Neural cell (in vitro differentiated cells): ENCODE results near the gene NGEF. TPM values are rescaled to one million over a fixed set of nuclear protein-coding genes. Genes with fewer than 3 reads are reported as not detected.

ENCODE experiments used
- H2AFZ ChIP-seq: fragments of 200-600, 300-800 bp; sonication (generic), shearing (Covaris generic); 2 replicates; pipeline ENCODE4 v1.6.0; 2014; ENCODE audit warnings: low read depth, mild to moderate bottlenecking, antibody characterized with exemption, low read length, moderate library complexity
- H3F3A ChIP-seq: fragments of 200-600 bp; shearing (Covaris generic); 2 replicates; pipeline ENCODE4 v1.6.1; 2016; ENCODE audit warnings: mild to moderate bottlenecking, moderate library complexity, mixed read lengths, antibody characterized with exemption, low read length; ENCODE audit not compliant: insufficient read depth, poor library complexity, severe bottlenecking
- H3K27ac ChIP-seq: fragments of 200-600, 300-800 bp; sonication (generic), shearing (Covaris generic); 2 replicates; pipeline ENCODE4 v1.5.1; 2014; ENCODE audit warnings: mild to moderate bottlenecking, low read length, moderate library complexity
- H3K27me3 ChIP-seq: fragments of 300-800, 200-600 bp; sonication (generic), shearing (Covaris generic); 2 replicates; pipeline ENCODE4 v1.6.0; 2014; ENCODE audit warnings: mild to moderate bottlenecking, low read depth, low read length, moderate library complexity; ENCODE audit not compliant: insufficient read depth
- H3K36me3 ChIP-seq: fragments of 300-800, 200-600 bp; sonication (generic), shearing (Covaris generic); 2 replicates; pipeline ENCODE4 v1.5.1; 2014; ENCODE audit warnings: mild to moderate bottlenecking, antibody characterized with exemption, low read length, moderate library complexity; ENCODE audit not compliant: insufficient read depth
- H3K4me2 ChIP-seq: fragments of 300-800, 200-600 bp; sonication (generic), shearing (Covaris generic); 2 replicates; pipeline ENCODE4 v1.6.0; 2014; ENCODE audit warnings: mild to moderate bottlenecking, low read length
- H3K4me3 ChIP-seq: fragments of 300-800, 200-600 bp; sonication (generic), shearing (Covaris generic); 2 replicates; pipeline ENCODE4 v1.5.1; 2014; ENCODE audit warnings: mild to moderate bottlenecking, low read length, moderate library complexity
- H3K79me2 ChIP-seq: fragments of 200-600 bp; shearing (Covaris generic); replicated peaks from 2 replicates; pipeline ENCODE4 v1.6.0; 2014; ENCODE audit warnings: mild to moderate bottlenecking, low read length, moderate library complexity; ENCODE audit not compliant: insufficient read depth
- H3K9ac ChIP-seq: fragments of 300-800, 200-600 bp; sonication (generic), shearing (Covaris generic); 2 replicates; pipeline ENCODE4 v1.6.1; 2016; ENCODE audit warnings: mild to moderate bottlenecking, low read length, mixed read lengths
- H3K9me2 ChIP-seq: fragments of 200-600 bp; shearing (Covaris generic); 2 replicates; pipeline ENCODE4 v1.6.1; 2016; ENCODE audit warnings: mild to moderate bottlenecking, low read length, mixed read lengths; ENCODE audit not compliant: insufficient read depth
- H3K9me3 ChIP-seq: fragments of 200-600, 300-800 bp; sonication (generic), shearing (Covaris generic); 2 replicates; pipeline ENCODE4 v1.6.1; 2016; ENCODE audit warnings: mild to moderate bottlenecking, mixed run types, low read length, moderate library complexity, mixed read lengths
- H4K20me1 ChIP-seq: fragments of 200-600 bp; shearing (Covaris generic); 2 replicates; pipeline ENCODE4 v1.6.1; 2016; ENCODE audit warnings: mild to moderate bottlenecking, mixed run types; ENCODE audit not compliant: insufficient read depth
- EP300 ChIP-seq: fragments of 450-650 bp; conservative IDR thresholded peaks from 2 replicates; pipeline ENCODE4 v1.6.1; 2014; ENCODE audit warnings: antibody characterized with exemption, mild to moderate bottlenecking, moderate library complexity; ENCODE audit not compliant: poor library complexity, severe bottlenecking
- EZH2 ChIP-seq: fragments of 200-600, 300-800 bp; shearing (Covaris generic), sonication (generic); IDR thresholded peaks from 2 replicates; pipeline ENCODE4 v1.6.1; 2014; ENCODE audit warnings: antibody characterized with exemption, low read length, borderline replicate concordance, mild to moderate bottlenecking; ENCODE audit not compliant: insufficient read depth, poor library complexity, severe bottlenecking
- MXI1 ChIP-seq: fragments of 450-650 bp; conservative IDR thresholded peaks from 2 replicates; pipeline ENCODE4 v1.6.1; 2014; ENCODE audit warnings: antibody characterized with exemption, mild to moderate bottlenecking; ENCODE audit not compliant: poor library complexity, severe bottlenecking
- POLR2AphosphoS5 ChIP-seq: IDR thresholded peaks from 2 replicates; pipeline ENCODE4 v1.6.1; 2012
- RAD21 ChIP-seq: fragments of 450-650 bp; conservative IDR thresholded peaks from 2 replicates; pipeline ENCODE4 v1.6.1; 2014; ENCODE audit warnings: antibody characterized with exemption, mild to moderate bottlenecking, moderate library complexity
- SMC3 ChIP-seq: fragments of 450-650 bp; conservative IDR thresholded peaks from 2 replicates; pipeline ENCODE4 v1.6.1; 2014; ENCODE audit warnings: antibody characterized with exemption, mild to moderate bottlenecking, moderate library complexity; ENCODE audit not compliant: poor library complexity
- TAF1 ChIP-seq: IDR thresholded peaks from 2 replicates; pipeline ENCODE4 v1.6.1; 2012; ENCODE audit warnings: low read depth
- polyA plus RNA-seq: library from polyadenylated mRNA; depleted of rRNA; stranded (reverse); fragments of >200 nt; gene quantifications from 2 replicates; pipeline ENCODE4 v1.2.3, GENCODE V29; 2014
- TF ChIP-seq, protein P1 (sequence below): fragments of 450-650 bp; IDR thresholded peaks from 2 replicates; pipeline ENCODE4 v1.5.1; 2014; ENCODE audit warnings: antibody characterized with exemption, mild to moderate bottlenecking, moderate library complexity; ENCODE audit not compliant: poor library complexity, severe bottlenecking
- TF ChIP-seq, protein P2 (sequence below): IDR thresholded peaks from 2 replicates; pipeline ENCODE4 v1.6.1; 2012; ENCODE audit warnings: borderline replicate concordance

The NGEF gene
- polyA plus RNA-seq, 1 donor from 2014 or later = 5.2 TPM

- Histone ChIP-seq H3K4me2 (no peak overlapping the region), H3K4me3 (no peak overlapping the region), H4K20me1 (no peaks in the 10 kb centered on the region), H3K27ac (no peak overlapping the region), H2AFZ (no peak overlapping the region), H3K9ac (no peak overlapping the region), H3K27me3 (peaks cover 4% of the 10 kb centered on the region), H3K9me2 (no peaks in the 10 kb centered on the region), H3K79me2 (no peaks in the 10 kb centered on the region), H3K36me3 (no peaks in the 10 kb centered on the region), H3K9me3 (no peaks in the 10 kb centered on the region), H3F3A (no peaks in the 10 kb centered on the region)
- TF ChIP-seq MXI1 (no peak), TAF1 (no peak), POLR2AphosphoS5 (no peak), EP300 (no peak), RAD21 (no peak)
- TF ChIP-seq, protein P1, sequence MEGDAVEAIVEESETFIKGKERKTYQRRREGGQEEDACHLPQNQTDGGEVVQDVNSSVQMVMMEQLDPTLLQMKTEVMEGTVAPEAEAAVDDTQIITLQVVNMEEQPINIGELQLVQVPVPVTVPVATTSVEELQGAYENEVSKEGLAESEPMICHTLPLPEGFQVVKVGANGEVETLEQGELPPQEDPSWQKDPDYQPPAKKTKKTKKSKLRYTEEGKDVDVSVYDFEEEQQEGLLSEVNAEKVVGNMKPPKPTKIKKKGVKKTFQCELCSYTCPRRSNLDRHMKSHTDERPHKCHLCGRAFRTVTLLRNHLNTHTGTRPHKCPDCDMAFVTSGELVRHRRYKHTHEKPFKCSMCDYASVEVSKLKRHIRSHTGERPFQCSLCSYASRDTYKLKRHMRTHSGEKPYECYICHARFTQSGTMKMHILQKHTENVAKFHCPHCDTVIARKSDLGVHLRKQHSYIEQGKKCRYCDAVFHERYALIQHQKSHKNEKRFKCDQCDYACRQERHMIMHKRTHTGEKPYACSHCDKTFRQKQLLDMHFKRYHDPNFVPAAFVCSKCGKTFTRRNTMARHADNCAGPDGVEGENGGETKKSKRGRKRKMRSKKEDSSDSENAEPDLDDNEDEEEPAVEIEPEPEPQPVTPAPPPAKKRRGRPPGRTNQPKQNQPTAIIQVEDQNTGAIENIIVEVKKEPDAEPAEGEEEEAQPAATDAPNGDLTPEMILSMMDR = no peak
Measured at GRCh38 chr2:233051241-233052149, 38.4 kb upstream of the NGEF start.

GRCh38 chr2:233049194-233049761 is 36.2 kb upstream of the NGEF start:
- Histone ChIP-seq H3F3A (no peaks in the 10 kb centered on the region), H3K9ac (no peak overlapping the region), H3K27ac (no peak overlapping the region), H3K4me2 (no peak overlapping the region), H2AFZ (no peak overlapping the region), H3K36me3 (no peaks in the 10 kb centered on the region), H4K20me1 (no peaks in the 10 kb centered on the region), H3K4me3 (no peak overlapping the region), H3K9me2 (no peaks in the 10 kb centered on the region), H3K9me3 (no peaks in the 10 kb centered on the region), H3K27me3 (peaks cover under 1% of the 10 kb centered on the region), H3K79me2 (no peaks in the 10 kb centered on the region)
- TF ChIP-seq, protein P1 = no peak
- TF ChIP-seq POLR2AphosphoS5 (no peak), EZH2 (no peak), MXI1 (no peak), TAF1 (no peak), EP300 (no peak), SMC3 (no peak), RAD21 (no peak)
- TF ChIP-seq, protein P2, sequence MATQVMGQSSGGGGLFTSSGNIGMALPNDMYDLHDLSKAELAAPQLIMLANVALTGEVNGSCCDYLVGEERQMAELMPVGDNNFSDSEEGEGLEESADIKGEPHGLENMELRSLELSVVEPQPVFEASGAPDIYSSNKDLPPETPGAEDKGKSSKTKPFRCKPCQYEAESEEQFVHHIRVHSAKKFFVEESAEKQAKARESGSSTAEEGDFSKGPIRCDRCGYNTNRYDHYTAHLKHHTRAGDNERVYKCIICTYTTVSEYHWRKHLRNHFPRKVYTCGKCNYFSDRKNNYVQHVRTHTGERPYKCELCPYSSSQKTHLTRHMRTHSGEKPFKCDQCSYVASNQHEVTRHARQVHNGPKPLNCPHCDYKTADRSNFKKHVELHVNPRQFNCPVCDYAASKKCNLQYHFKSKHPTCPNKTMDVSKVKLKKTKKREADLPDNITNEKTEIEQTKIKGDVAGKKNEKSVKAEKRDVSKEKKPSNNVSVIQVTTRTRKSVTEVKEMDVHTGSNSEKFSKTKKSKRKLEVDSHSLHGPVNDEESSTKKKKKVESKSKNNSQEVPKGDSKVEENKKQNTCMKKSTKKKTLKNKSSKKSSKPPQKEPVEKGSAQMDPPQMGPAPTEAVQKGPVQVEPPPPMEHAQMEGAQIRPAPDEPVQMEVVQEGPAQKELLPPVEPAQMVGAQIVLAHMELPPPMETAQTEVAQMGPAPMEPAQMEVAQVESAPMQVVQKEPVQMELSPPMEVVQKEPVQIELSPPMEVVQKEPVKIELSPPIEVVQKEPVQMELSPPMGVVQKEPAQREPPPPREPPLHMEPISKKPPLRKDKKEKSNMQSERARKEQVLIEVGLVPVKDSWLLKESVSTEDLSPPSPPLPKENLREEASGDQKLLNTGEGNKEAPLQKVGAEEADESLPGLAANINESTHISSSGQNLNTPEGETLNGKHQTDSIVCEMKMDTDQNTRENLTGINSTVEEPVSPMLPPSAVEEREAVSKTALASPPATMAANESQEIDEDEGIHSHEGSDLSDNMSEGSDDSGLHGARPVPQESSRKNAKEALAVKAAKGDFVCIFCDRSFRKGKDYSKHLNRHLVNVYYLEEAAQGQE = no peak
